A673 (cell line): ENCODE results near the gene DSTYK. TPM values are rescaled to one million over a fixed set of nuclear protein-coding genes. Genes with fewer than 3 reads are reported as not detected.

Source experiments
- BruUV-seq: library from RNA; stranded (reverse); fragments of 400-500 nt; replicated peaks from 2 replicates; lab custom pipeline; 2021; lab: Mats Ljungman, UMichigan
- CTCF ChIA-PET: fragments of 300-600 bp; sonication (Branson Sonifier 250); formaldehyde crosslinking; loops from one replicate; lab custom pipeline; 2022; ENCODE audit warnings: antibody characterized with exemption; lab: Charles Lee
- POLR2A ChIA-PET: fragments of 300-600 bp; sonication (Branson Sonifier 250); formaldehyde crosslinking; loops from one replicate; lab custom pipeline; 2022; ENCODE audit warnings: antibody characterized with exemption; ENCODE audit not compliant: low non-redundant PET; lab: Charles Lee
- DNase-seq: peaks from one replicate; pipeline ENCODE4 v3.0.0-alpha.2; 2015; ENCODE audit warnings: low spot score
- H3K27ac ChIP-seq: fragments of 200-600 bp; sonication (generic); 2 replicates; pipeline ENCODE4 v1.5.1; 2016; ENCODE audit warnings: mixed run types, low read depth, mild to moderate bottlenecking, mixed read lengths, antibody characterized with exemption, low read length; ENCODE audit not compliant: poor library complexity, severe bottlenecking
- H3K27me3 ChIP-seq: fragments of 200-600 bp; sonication (generic); replicated peaks from 2 replicates; pipeline ENCODE4 v1.6.1; 2017; ENCODE audit warnings: mixed run types, low read depth, mild to moderate bottlenecking, mixed read lengths, antibody characterized with exemption, low read length; ENCODE audit not compliant: insufficient read depth, poor library complexity
- H3K36me3 ChIP-seq: fragments of 200-600 bp; sonication (generic); 2 replicates; pipeline ENCODE4 v1.6.1; 2016; ENCODE audit warnings: mixed run types, mild to moderate bottlenecking, mixed read lengths, antibody characterized with exemption, low read length; ENCODE audit not compliant: insufficient read depth, poor library complexity, severe bottlenecking
- H3K4me1 ChIP-seq: fragments of 200-600 bp; sonication (generic); 2 replicates; pipeline ENCODE4 v1.6.1; 2017; ENCODE audit warnings: mixed run types, mild to moderate bottlenecking, mixed read lengths, antibody characterized with exemption, low read length; ENCODE audit not compliant: insufficient read depth, poor library complexity, severe bottlenecking
- H3K4me3 ChIP-seq: fragments of 200-600 bp; sonication (generic); 2 replicates; pipeline ENCODE4 v1.5.1; 2016; ENCODE audit warnings: low read depth, mixed run types, mild to moderate bottlenecking, mixed read lengths, low read length; ENCODE audit not compliant: poor library complexity, severe bottlenecking
- H3K9me3 ChIP-seq: fragments of 200-600 bp; sonication (generic); 2 replicates; pipeline ENCODE4 v1.6.1; 2016; ENCODE audit warnings: mixed run types, low read depth, mild to moderate bottlenecking, mixed read lengths, antibody characterized with exemption, low read length; ENCODE audit not compliant: poor library complexity, severe bottlenecking
- CTCF ChIP-seq: fragments of 300-800, 200-600 bp; sonication (generic); conservative IDR thresholded peaks from 2 replicates; pipeline ENCODE4 v1.5.1; 2017; ENCODE audit warnings: low read depth, mild to moderate bottlenecking, antibody characterized with exemption, low read length, moderate library complexity, mixed read lengths
- EZH2 ChIP-seq: fragments of 200-600 bp; sonication (generic); IDR thresholded peaks from 2 replicates; pipeline ENCODE4 v1.6.1; 2017; ENCODE audit warnings: borderline replicate concordance, low read depth, mild to moderate bottlenecking, mixed read lengths, antibody characterized with exemption, low read length; ENCODE audit not compliant: poor library complexity, severe bottlenecking
- intact Hi-C: fragments of 100-400 bp; cut with micrococcal nuclease; formaldehyde crosslinking; loops from one replicate; pipeline ENCODE4 v1.10.0; 2022; ENCODE audit not compliant: unreplicated experiment
- total RNA-seq: library from RNA; stranded (reverse); gene quantifications from 2 replicates; pipeline ENCODE4 v1.2.3, GENCODE V29; 2021

The DSTYK gene
- total RNA-seq, 1 experiment from 2014 or later = 7.1 TPM

GRCh38 chr1:205169248-205169647 is 42.3 kb downstream of the DSTYK start:
- H3K36me3 ChIP-seq = peaks cover 2% of the 10 kb centered on the region
- H3K27ac ChIP-seq = no peak overlapping the region
- no peak for DNase-seq
- H3K9me3 ChIP-seq = no peaks in the 10 kb centered on the region
- ChIA-PET CTCF (no interaction called here), POLR2A (no interaction called here)
- H3K27me3 ChIP-seq = no peaks in the 10 kb centered on the region
- no TSS peak for BruUV-seq
- intact Hi-C loops = no loop called here
- no peak overlapping the region for H3K4me3 ChIP-seq
- TF ChIP-seq CTCF (no peak), EZH2 (no peak)
- no peaks in the 10 kb centered on the region for H3K4me1 ChIP-seq

- intact Hi-C loops = no loop called here
- TF ChIP-seq CTCF (no peak), EZH2 (no peak)
- no TSS peak for BruUV-seq
- Histone ChIP-seq H3K4me1 (no peaks in the 10 kb centered on the region), H3K4me3 (no peak overlapping the region), H3K27me3 (no peaks in the 10 kb centered on the region), H3K36me3 (peaks cover 2% of the 10 kb centered on the region), H3K27ac (no peak overlapping the region), H3K9me3 (no peaks in the 10 kb centered on the region)
- ChIA-PET POLR2A (no interaction called here), CTCF (no interaction called here)
- DNase-seq = no peak
These were observed 43.2 kb downstream of the DSTYK start for GRCh38 chr1:205168291-205168690.

- no peak for DNase-seq
- TF ChIP-seq CTCF (no peak), EZH2 (no peak)
- no peaks in the 10 kb centered on the region for H3K4me1 ChIP-seq
- intact Hi-C loops = no loop called here
- peaks cover 2% of the 10 kb centered on the region for H3K36me3 ChIP-seq
- H3K27ac ChIP-seq = no peak overlapping the region
- H3K4me3 ChIP-seq = no peak overlapping the region
- H3K27me3 ChIP-seq = no peaks in the 10 kb centered on the region
- no TSS peak for BruUV-seq
- no peaks in the 10 kb centered on the region for H3K9me3 ChIP-seq
- CTCF ChIA-PET = no interaction called here
- POLR2A ChIA-PET = no interaction called here
These were observed 49.2 kb downstream of the DSTYK start for GRCh38 chr1:205162301-205162700.
